HT1080 (cell line): ENCODE results near the gene ANAPC5. TPM values are rescaled to one million over a fixed set of nuclear protein-coding genes. Genes with fewer than 3 reads are reported as not detected.
"Not testable (repeated sequence)": the region's sequence is repeated elsewhere in the genome, so short reads cannot be mapped to it uniquely, and the experiment has no call there.

Experiments
- DNase-seq: peaks from one replicate; pipeline ENCODE4 v3.0.0-alpha.2; 2015; ENCODE audit warnings: low read depth
- total RNA-seq: library from RNA; depleted of rRNA; stranded (reverse); fragments of >200 nt; shearing (Covaris generic); gene quantifications from 2 replicates; pipeline ENCODE4 v1.2.3, GENCODE V29; 2014

Gene ANAPC5
- total RNA-seq, 1 experiment from 2014 or later, result 192 TPM

GRCh38 chr12:121314431-121314830 is 37.8 kb downstream of the ANAPC5 start:
- no peak for DNase-seq

GRCh38 chr12:121310231-121310630 is 42.0 kb downstream of the ANAPC5 start:
- DNase-seq, result not testable (repeated sequence)

GRCh38 chr12:121307397-121307796 is 44.8 kb downstream of the ANAPC5 start:
- not testable (repeated sequence) for DNase-seq

- DNase-seq, result no peak
Observed at GRCh38 chr12:121304306-121304705, 47.9 kb downstream of the ANAPC5 start.

GRCh38 chr12:121301876-121302275 is 50.3 kb downstream of the ANAPC5 start:
- no peak for DNase-seq

- DNase-seq, result no peak
Observed at GRCh38 chr12:121300083-121300819, 52.0 kb downstream of the ANAPC5 start.

GRCh38 chr12:121299662-121300061 is 52.5 kb downstream of the ANAPC5 start:
- no peak for DNase-seq

GRCh38 chr12:121298411-121298810 is 53.8 kb downstream of the ANAPC5 start:
- DNase-seq, result not testable (repeated sequence)

GRCh38 chr12:121297435-121297991 is 54.7 kb downstream of the ANAPC5 start:
- no peak for DNase-seq

- peak; percentile 68 for DNase-seq
Observed at GRCh38 chr12:121296618-121297434, 55.4 kb downstream of the ANAPC5 start, which contains the start of gene CAMKK2. Gene CAMKK2 (minus strand): TSS chr12:121296709. CDS start chr12:121274526, 22,183 bp downstream.

GRCh38 chr12:121295746-121296617 is 56.2 kb downstream of the ANAPC5 start:
- peak; percentile 18 for DNase-seq

- no peak for DNase-seq
Observed at GRCh38 chr12:121295116-121295745, 57.0 kb downstream of the ANAPC5 start.

- no peak for DNase-seq
Observed at GRCh38 chr12:121294151-121294889, 57.9 kb downstream of the ANAPC5 start.

GRCh38 chr12:121293603-121294002 is 58.6 kb downstream of the ANAPC5 start:
- DNase-seq, result no peak

- DNase-seq, result no peak
Observed at GRCh38 chr12:121290410-121290809, 61.8 kb downstream of the ANAPC5 start.

- no peak for DNase-seq
Observed at GRCh38 chr12:121289962-121290361, 62.2 kb downstream of the ANAPC5 start.

- DNase-seq, result no peak
Observed at GRCh38 chr12:121288986-121289385, 63.2 kb downstream of the ANAPC5 start.

- no peak for DNase-seq
Observed at GRCh38 chr12:121288158-121288845, 63.9 kb downstream of the ANAPC5 start.

GRCh38 chr12:121287267-121287954 is 64.8 kb downstream of the ANAPC5 start:
- no peak for DNase-seq
